ENCODE results near the gene KLF5.
"Not testable (repeated sequence)": the region's sequence is repeated elsewhere in the genome, so short reads cannot be mapped to it uniquely, and the experiment has no call there.

KLF5 gene

GRCh38 chr13:73058736-73059459 is at the start of gene KLF5:
TSS of gene KLF5 (plus strand) at chr13:73059005. CDS start at chr13:73059328, 323 bp downstream.
- peak; percentile 85 to 96 (median 90) for DNase-seq (ENCODE audit: low read depth in 3 of 3)

GRCh38 chr13:73011751-73012150 is 47.1 kb upstream of the KLF5 start:
- DNase-seq (ENCODE audit: low read depth in 3 of 3): no peak

- DNase-seq (ENCODE audit: low read depth in 3 of 3): no peak
These were observed 43.0 kb upstream of the KLF5 start for GRCh38 chr13:73015805-73016204.

- no peak for DNase-seq (ENCODE audit: low read depth in 3 of 3)
These were observed 40.5 kb upstream of the KLF5 start for GRCh38 chr13:73018336-73018735.

GRCh38 chr13:73025217-73026012 is 33.4 kb upstream of the KLF5 start:
- no peak for DNase-seq (ENCODE audit: low read depth in 3 of 3)

GRCh38 chr13:73034901-73035300 is 23.9 kb upstream of the KLF5 start:
- DNase-seq (ENCODE audit: low read depth in 3 of 3): no peak

GRCh38 chr13:73035660-73036059 is 23.1 kb upstream of the KLF5 start:
- no peak for DNase-seq (ENCODE audit: low read depth in 3 of 3)

GRCh38 chr13:73036566-73036965 is 22.2 kb upstream of the KLF5 start:
- DNase-seq (ENCODE audit: low read depth in 3 of 3): no peak

- DNase-seq (ENCODE audit: low read depth in 3 of 3): no peak
These were observed 20.7 kb upstream of the KLF5 start for GRCh38 chr13:73038064-73038463.

- DNase-seq (ENCODE audit: low read depth in 3 of 3): no peak
These were observed 19.4 kb upstream of the KLF5 start for GRCh38 chr13:73039201-73040108.

GRCh38 chr13:73040484-73040883 is 18.3 kb upstream of the KLF5 start:
- DNase-seq (ENCODE audit: low read depth in 3 of 3): no peak

GRCh38 chr13:73040968-73041596 is 17.7 kb upstream of the KLF5 start:
- no peak for DNase-seq (ENCODE audit: low read depth in 3 of 3)

GRCh38 chr13:73045031-73045430 is 13.8 kb upstream of the KLF5 start:
- no peak for DNase-seq (ENCODE audit: low read depth in 3 of 3)

GRCh38 chr13:73048615-73049014 is 10.2 kb upstream of the KLF5 start:
- not testable (repeated sequence) for DNase-seq (ENCODE audit: low read depth in 3 of 3)

GRCh38 chr13:73054712-73055111 is 4.1 kb upstream of the KLF5 start:
- DNase-seq (ENCODE audit: low read depth in 3 of 3): no peak

GRCh38 chr13:73055813-73056564 is 2.8 kb upstream of the KLF5 start:
- DNase-seq (ENCODE audit: low read depth in 3 of 3): no peak

- DNase-seq (ENCODE audit: low read depth in 3 of 3): no peak
These were observed 2.2 kb upstream of the KLF5 start for GRCh38 chr13:73056565-73056962.

GRCh38 chr13:73057284-73058063 is 1.3 kb upstream of the KLF5 start:
- no peak for DNase-seq (ENCODE audit: low read depth in 3 of 3)

GRCh38 chr13:73058064-73058313 is 816 bp upstream of the KLF5 start:
- DNase-seq (ENCODE audit: low read depth in 3 of 3): no peak

GRCh38 chr13:73058432-73058735 is 421 bp upstream of the KLF5 start:
- DNase-seq (ENCODE audit: low read depth in 3 of 3): no peak

All from stimulated activated CD4-positive, alpha-beta T cell treated with anti-CD3 and anti-CD28 coated beads, TNF-alpha, amount 100 ng/mL, for 24 hours (primary cell).